ENCODE data around the gene IL17B. TPM values are rescaled to one million over a fixed set of nuclear protein-coding genes. Genes with fewer than 3 reads are reported as not detected.

IL17B gene
- total RNA-seq, 2 experiments from 2014 or later: not detected

DNA sequence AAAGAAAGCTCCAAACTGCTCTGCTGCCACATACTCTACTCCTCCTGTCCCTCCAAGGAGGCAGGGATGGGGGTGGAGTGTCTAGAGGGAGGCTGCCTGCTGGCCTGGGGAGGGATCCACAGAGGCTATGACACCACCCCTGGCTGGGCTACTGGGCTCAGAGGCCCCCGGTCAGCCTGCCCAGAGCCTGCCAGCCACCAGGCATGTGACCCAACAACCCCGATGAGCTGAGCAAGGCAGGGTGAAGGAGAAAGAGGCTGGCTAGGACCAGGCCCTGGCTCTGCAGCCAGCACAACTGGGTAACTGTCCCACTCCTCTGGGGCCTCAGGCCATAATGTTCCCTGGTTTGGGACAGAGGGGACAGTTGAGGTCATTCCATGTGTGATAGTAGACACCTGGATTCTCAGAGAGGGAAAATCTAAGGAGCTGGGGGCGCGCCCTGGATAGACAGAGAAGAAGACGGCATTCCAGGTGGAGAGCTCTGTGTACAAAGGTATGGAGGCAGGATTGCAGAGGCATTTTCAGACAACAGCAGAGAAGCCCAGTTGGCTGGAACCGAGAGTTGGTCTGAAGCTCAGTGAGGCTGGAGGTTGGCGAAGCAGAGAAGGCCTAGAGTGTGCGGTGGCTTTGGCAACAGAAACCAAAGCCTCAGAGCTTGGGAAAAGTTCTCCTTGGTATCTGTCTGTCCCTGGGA is 33.8 kb upstream of the IL17B start:
- ChIA-PET CTCF (ENCODE audit: unreplicated experiment) (no interaction called here), POLR2A (interaction anchor here (1.0 kb wide), 1 partner anchor 10 kb away, joined by 4 read pairs; no protein-coding TSS in a partner anchor)
- Histone ChIP-seq H2AFZ (ENCODE audit: low read length) (no peak overlapping the region), H4K20me1 (ENCODE audit: insufficient read depth, low read length) (no peaks in the 10 kb centered on the region), H3K36me3 (ENCODE audit: insufficient read depth, low read length) (no peaks in the 10 kb centered on the region), H3K4me2 (ENCODE audit: low read length) (no peak overlapping the region), H3K79me2 (ENCODE audit: insufficient read depth, low read depth, low read length) (no peaks in the 10 kb centered on the region), H3K9me3 (ENCODE audit: low read length) (no peaks in the 10 kb centered on the region), H3K4me3 (ENCODE audit: low read depth, low read length, poor library complexity, severe bottlenecking) (no peak overlapping the region), H3K27ac (ENCODE audit: low read depth, low read length, poor library complexity, severe bottlenecking) (no peak overlapping the region), H3K4me1 (ENCODE audit: insufficient read depth, low read length, poor library complexity, severe bottlenecking) (no peaks in the 10 kb centered on the region), H3K9me2 (ENCODE audit: insufficient read depth, low read length) (no peaks in the 10 kb centered on the region)
- intact Hi-C loops (cut with micrococcal nuclease; ENCODE audit: unreplicated experiment): no loop called here
- no TSS peak for BruUV-seq (replicated peaks)
- TF ChIP-seq EZH2phosphoT487 (IDR thresholded peaks at IDR 0.05; ENCODE audit: borderline replicate concordance, low read depth, low read length) (no peak), CTCF (conservative IDR thresholded peaks at IDR 0.05; ENCODE audit: low read length) (no peak)
- DNase-seq (ENCODE audit: low spot score): no peak

DNA sequence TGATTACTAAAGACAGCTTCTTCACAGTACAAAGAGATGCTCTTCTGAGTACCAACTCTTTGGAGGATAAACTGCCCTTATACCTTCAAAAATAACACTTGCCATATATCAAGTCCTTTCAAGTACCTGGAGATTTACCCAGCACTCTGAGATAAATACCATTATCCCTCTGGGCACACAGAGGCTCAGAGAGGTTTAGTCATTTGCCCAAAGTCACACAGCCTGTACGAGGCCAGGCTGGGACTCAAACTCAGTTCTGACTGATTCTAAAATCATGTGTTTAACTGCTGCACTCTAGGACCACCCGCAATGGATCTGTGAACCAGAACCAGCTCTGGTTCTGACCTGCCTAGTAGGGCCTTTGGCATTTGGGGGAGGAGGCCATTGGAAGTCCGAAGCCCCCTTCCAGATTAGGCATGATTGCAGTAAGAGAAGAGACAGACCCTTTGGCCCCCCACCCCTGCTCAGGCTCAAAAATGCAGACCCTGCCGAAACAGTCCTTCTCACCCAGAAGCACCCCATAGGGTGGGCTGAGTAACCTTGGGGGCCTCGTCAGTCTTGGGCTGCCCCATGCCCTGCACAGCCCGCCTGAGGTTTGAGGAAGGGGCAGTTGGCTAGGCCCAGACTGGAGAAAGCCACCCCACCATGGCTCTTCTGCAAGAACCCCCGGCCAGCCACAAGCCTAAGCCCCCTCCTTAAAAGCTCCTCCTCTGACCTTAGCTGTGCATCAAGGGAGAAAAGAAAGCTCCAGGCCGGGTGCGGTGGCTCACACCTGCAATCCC is 32.8 kb upstream of the IL17B start:
- Histone ChIP-seq H3K36me3 (ENCODE audit: insufficient read depth, low read length) (no peaks in the 10 kb centered on the region), H3K9me2 (ENCODE audit: insufficient read depth, low read length) (no peaks in the 10 kb centered on the region), H3K79me2 (ENCODE audit: insufficient read depth, low read depth, low read length) (no peaks in the 10 kb centered on the region), H3K27ac (ENCODE audit: low read depth, low read length, poor library complexity, severe bottlenecking) (no peak overlapping the region), H3K4me2 (ENCODE audit: low read length) (no peak overlapping the region), H2AFZ (ENCODE audit: low read length) (no peak overlapping the region), H3K4me1 (ENCODE audit: insufficient read depth, low read length, poor library complexity, severe bottlenecking) (no peaks in the 10 kb centered on the region), H3K4me3 (ENCODE audit: low read depth, low read length, poor library complexity, severe bottlenecking) (no peak overlapping the region), H3K9me3 (ENCODE audit: low read length) (no peaks in the 10 kb centered on the region), H4K20me1 (ENCODE audit: insufficient read depth, low read length) (no peaks in the 10 kb centered on the region)
- ChIA-PET POLR2A (interaction anchor here (0.6 to 1.0 kb wide), 2 partner anchors 11 to 550 kb away, joined by 4 read pairs; no protein-coding TSS in a partner anchor), CTCF (ENCODE audit: unreplicated experiment) (no interaction called here)
- TF ChIP-seq CTCF (conservative IDR thresholded peaks at IDR 0.05; ENCODE audit: low read length): no peak
- TF ChIP-seq EZH2phosphoT487 (IDR thresholded peaks at IDR 0.05; ENCODE audit: borderline replicate concordance, low read depth, low read length): no peak
- intact Hi-C loops (cut with micrococcal nuclease; ENCODE audit: unreplicated experiment): no loop called here
- BruUV-seq (replicated peaks): no TSS peak
- no peak for DNase-seq (ENCODE audit: low spot score)

Measured in OCI-LY7 (cell line).